Measurements from ENCODE around the gene BAG5.

Gene BAG5

DNA sequence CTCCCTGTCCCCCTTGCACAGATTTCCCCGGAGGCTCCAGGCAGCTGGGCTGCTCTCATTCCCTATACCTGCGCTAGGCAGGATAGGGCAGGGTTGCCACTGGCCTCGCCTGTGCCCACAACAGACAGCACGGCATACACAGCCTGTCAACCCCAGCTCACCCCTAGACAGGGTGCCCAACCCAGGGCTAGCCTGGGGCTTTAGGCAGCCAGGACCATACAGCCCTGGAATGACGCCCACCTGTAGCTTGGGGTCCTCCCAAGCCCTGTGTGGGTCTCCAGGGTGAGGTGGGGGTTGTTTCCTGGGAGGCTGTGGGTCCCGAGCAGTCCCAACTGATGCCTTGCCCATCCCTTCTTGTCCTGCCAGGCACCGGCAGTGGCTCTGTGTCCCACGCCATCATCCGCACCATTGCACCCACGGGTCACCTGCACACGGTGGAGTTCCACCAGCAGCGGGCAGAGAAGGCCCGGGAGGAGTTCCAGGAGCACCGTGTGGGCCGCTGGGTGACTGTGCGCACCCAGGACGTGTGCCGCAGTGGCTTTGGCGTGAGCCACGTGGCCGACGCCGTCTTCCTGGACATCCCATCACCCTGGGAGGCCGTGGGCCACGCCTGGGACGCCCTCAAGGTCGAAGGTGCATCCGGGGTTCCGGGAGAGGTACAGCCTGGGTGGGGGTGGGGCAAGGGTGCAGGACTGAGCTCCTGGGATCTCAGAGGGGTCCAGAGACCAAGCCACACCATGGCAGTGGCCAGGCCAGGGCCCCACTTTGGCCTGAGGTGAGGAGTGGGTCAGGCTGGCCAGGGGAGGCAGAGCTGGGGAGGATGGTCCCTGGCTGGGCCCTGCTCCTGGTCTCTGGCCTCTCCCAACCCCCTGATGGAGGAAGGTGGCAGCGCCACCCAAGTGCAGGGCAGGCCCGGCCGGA, 30.0 kb downstream of the BAG5 start:
- in situ Hi-C loops (cut with MboI; ENCODE audit: low sequenced_read_pairs, unreplicated experiment) = no loop called here
- TF ChIP-seq, protein P1, sequence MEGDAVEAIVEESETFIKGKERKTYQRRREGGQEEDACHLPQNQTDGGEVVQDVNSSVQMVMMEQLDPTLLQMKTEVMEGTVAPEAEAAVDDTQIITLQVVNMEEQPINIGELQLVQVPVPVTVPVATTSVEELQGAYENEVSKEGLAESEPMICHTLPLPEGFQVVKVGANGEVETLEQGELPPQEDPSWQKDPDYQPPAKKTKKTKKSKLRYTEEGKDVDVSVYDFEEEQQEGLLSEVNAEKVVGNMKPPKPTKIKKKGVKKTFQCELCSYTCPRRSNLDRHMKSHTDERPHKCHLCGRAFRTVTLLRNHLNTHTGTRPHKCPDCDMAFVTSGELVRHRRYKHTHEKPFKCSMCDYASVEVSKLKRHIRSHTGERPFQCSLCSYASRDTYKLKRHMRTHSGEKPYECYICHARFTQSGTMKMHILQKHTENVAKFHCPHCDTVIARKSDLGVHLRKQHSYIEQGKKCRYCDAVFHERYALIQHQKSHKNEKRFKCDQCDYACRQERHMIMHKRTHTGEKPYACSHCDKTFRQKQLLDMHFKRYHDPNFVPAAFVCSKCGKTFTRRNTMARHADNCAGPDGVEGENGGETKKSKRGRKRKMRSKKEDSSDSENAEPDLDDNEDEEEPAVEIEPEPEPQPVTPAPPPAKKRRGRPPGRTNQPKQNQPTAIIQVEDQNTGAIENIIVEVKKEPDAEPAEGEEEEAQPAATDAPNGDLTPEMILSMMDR (IDR thresholded peaks at IDR 0.05; ENCODE audit: borderline replicate concordance, control extremely low read depth, extremely low read depth, insufficient read depth, missing control alignments) = no peak
- DNase-seq (ENCODE audit: low spot score) = no peak

DNA sequence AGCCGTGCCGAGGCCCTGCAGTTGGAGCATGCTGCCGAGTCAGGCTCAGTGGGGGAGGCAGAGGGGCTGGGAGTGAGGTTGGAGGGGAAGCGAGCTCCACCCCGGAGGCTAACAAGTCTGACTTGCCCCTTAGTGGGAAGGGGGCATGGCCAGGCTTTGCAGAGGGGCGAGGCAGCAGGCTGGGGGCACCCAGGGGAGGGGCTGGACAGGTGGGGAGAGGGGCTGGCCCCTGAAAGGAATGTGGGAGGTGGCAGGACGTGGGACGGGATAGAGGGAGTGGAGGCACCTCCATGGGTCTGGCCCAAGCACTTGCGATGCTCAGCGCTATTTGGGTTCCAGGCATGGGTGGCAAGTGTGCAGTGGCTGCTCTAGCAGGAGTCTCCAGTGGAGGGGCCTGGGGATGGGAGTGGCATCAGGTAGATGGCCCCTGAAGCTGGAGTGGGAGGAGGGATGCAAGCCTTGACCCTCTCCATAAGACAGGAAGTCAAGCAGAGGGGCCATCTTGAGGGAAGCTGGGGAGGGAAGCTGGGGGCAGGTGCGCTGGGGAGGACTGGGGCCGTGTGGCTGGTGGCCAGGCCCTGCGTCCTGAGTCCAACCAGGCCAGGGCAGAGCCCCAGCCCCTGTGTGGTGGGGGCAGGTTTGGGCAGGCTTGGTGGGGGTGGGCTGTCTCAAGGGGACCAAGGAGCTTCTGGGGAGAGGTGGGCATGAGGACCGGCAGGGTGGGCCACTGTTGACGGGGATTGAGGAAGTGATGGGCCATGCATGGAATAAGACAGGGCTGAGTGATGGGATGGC, 30.8 kb downstream of the BAG5 start:
- TF ChIP-seq, protein P1 (IDR thresholded peaks at IDR 0.05; ENCODE audit: borderline replicate concordance, control extremely low read depth, extremely low read depth, insufficient read depth, missing control alignments) = no peak
- in situ Hi-C loops (cut with MboI; ENCODE audit: low sequenced_read_pairs, unreplicated experiment) = no loop called here
- DNase-seq (ENCODE audit: low spot score) = no peak

DNA sequence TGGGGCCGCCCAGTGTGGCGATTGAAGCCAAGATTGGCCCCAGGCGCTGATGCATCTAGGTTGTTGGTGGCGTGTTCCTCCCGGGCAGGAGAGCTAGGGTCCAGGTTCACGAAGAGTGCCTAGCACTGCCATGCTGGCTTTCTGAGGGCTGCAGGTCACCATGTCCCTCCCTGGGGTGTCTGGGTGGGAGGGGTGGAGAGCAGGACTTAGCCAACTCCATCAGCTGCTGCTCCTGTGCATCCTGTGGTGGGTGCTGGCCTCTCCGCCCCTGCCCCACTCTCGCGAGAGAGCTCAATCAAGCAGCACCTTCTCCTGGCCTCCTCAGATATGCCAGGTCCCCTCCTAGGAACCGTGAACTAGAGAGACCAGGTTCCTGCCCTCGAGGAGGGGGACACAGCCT, 31.6 kb downstream of the BAG5 start:
- TF ChIP-seq, protein P1 (IDR thresholded peaks at IDR 0.05; ENCODE audit: borderline replicate concordance, control extremely low read depth, extremely low read depth, insufficient read depth, missing control alignments) = no peak
- no peak for DNase-seq (ENCODE audit: low spot score)
- in situ Hi-C loops (cut with MboI; ENCODE audit: low sequenced_read_pairs, unreplicated experiment) = no loop called here

DNA sequence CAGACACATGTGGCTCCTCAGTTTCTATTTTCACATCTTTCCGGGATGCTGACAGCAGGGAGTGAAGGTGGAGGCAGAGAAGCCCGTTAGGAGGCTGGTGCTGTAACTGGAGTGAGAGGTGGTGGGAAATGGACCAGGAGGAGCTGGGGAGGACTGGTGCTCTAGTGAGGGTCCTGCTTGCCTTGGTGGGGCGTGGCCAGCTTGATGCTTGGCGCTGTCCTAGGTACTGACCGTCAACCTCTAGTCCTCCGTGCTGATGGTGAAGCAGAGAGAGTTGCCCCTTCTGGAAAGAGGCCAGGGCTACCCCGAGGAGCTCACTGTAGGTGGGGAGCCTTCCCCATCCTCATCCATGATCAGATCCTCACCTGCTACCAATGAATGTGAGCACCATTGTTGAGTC, 32.1 kb downstream of the BAG5 start:
- TF ChIP-seq, protein P1 (IDR thresholded peaks at IDR 0.05; ENCODE audit: borderline replicate concordance, control extremely low read depth, extremely low read depth, insufficient read depth, missing control alignments) = no peak
- in situ Hi-C loops (cut with MboI; ENCODE audit: low sequenced_read_pairs, unreplicated experiment) = no loop called here
- DNase-seq (ENCODE audit: low spot score) = no peak

DNA sequence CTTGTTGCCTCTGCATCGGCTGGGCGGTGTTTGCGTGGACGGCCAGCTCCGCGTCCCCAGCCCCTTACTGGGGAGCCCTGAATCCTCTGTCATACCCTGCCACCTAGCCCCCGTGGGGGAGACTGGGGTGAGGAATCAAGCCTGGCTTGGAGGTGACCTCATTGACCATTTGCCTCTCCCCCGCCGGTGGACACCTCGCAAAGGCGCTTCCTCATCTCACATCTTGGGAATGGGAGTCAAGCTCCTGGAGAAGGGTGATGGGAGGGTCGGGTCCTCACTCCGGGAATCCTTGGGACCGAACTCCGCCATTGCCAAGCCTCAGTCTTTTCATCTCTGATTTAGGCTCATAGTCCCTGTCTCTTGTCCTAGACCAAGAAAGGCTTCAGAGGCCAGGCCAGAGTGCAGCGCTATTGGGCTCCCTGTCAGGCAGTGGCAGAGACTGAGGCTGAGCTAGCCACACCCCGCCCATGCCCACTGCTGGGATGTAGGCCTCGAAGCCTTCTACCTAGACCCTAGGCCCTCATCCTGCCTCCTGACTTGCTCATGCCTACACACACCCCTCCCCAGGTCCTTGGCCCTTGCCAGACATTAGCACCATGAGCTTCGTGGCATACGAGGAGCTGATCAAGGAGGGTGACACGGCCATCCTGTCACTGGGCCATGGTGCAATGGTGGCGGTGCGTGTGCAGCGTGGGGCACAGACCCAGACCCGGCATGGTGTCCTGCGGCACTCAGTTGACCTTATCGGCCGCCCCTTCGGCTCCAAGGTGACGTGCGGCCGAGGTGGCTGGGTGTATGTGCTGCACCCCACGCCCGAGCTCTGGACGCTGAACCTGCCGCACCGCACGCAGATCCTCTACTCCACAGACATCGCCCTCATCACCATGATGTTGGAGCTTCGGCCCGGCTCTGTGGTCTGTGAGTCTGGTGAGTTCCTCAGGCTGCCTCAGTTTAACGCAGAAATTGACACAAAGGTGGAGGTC, 32.8 kb downstream of the BAG5 start:
- DNase-seq (ENCODE audit: low spot score) = no peak
- TF ChIP-seq, protein P1 (IDR thresholded peaks at IDR 0.05; ENCODE audit: borderline replicate concordance, control extremely low read depth, extremely low read depth, insufficient read depth, missing control alignments) = no peak
- in situ Hi-C loops (cut with MboI; ENCODE audit: low sequenced_read_pairs, unreplicated experiment) = no loop called here

All from GM13976 (cell line).